Muscle of arm (tissue), 12 donors: ENCODE measurements around the gene ZFAND2B. TPM values are rescaled to one million over a fixed set of nuclear protein-coding genes. Genes with fewer than 3 reads are reported as not detected.
"Not testable (repeated sequence)": the region's sequence is repeated elsewhere in the genome, so short reads cannot be mapped to it uniquely, and the experiment has no call there.

Experiments
- DNase-seq: peaks from one replicate; pipeline ENCODE4 v3.0.0-alpha.2; 2013
- polyA plus RNA-seq, 12 donors: library from polyadenylated mRNA; unstranded; fragments of 120-200 nt; gene quantifications; one replicate each; pipeline ENCODE4 v1.2.1, GENCODE V29; 2013; ENCODE audit not compliant: insufficient read length in 12 of 12

The ZFAND2B gene
- polyA plus RNA-seq, 12 donors: 16.5 to 36.6 (median 24.2) TPM; not detected in 1

GRCh38 chr2:219200502-219201326 lies 5.9 kb upstream of the ZFAND2B start:
- DNase-seq: not testable (repeated sequence)

GRCh38 chr2:219201331-219201730 lies 5.3 kb upstream of the ZFAND2B start:
- DNase-seq: not testable (repeated sequence)

- DNase-seq: no peak
Measured at GRCh38 chr2:219204425-219205164, 2.0 kb upstream of the ZFAND2B start.

GRCh38 chr2:219205165-219205538 lies 1.4 kb upstream of the ZFAND2B start:
- no peak for DNase-seq

GRCh38 chr2:219205981-219206327 lies 628 bp upstream of the ZFAND2B start:
- DNase-seq: no peak

GRCh38 chr2:219207134-219207883 lies 727 bp downstream of the ZFAND2B start:
- no peak for DNase-seq

- no peak for DNase-seq
Measured at GRCh38 chr2:219207884-219208740, 1.5 kb downstream of the ZFAND2B start.

- no peak for DNase-seq
Measured at GRCh38 chr2:219209236-219210195, 2.9 kb downstream of the ZFAND2B start.

GRCh38 chr2:219210196-219210885 lies 3.8 kb downstream of the ZFAND2B start:
- no peak for DNase-seq

GRCh38 chr2:219210886-219211362 lies 4.3 kb downstream of the ZFAND2B start:
- DNase-seq: no peak

GRCh38 chr2:219213026-219213415 lies 6.4 kb downstream of the ZFAND2B start:
- no peak for DNase-seq

GRCh38 chr2:219213486-219214071 lies 7.0 kb downstream of the ZFAND2B start:
- DNase-seq: no peak

GRCh38 chr2:219214141-219214540 lies 7.6 kb downstream of the ZFAND2B start:
- DNase-seq: no peak

GRCh38 chr2:219214786-219215185 lies 8.2 kb downstream of the ZFAND2B start:
- DNase-seq: no peak

GRCh38 chr2:219215871-219216534 lies 9.4 kb downstream of the ZFAND2B start:
- no peak for DNase-seq

- no peak for DNase-seq
Measured at GRCh38 chr2:219216535-219216915, 9.9 kb downstream of the ZFAND2B start.

GRCh38 chr2:219218217-219218731 lies 11.7 kb downstream of the ZFAND2B start:
- DNase-seq: no peak
